Lower leg skin (tissue), 4 donors: ENCODE results near the gene MTOR. TPM values are rescaled to one million over a fixed set of nuclear protein-coding genes. Genes with fewer than 3 reads are reported as not detected.

Source experiments
- DNase-seq, 2 donors: peaks; one replicate each; pipeline ENCODE4 v3.0.0-alpha.2; 2019; ENCODE audit warnings: low spot score in 2 of 2
- H3K4me3 ChIP-seq: fragments of 200-600 bp; sonication (generic); 2 replicates; pipeline ENCODE4 v1.5.1; 2017; ENCODE audit warnings: mild to moderate bottlenecking, low read depth; ENCODE audit not compliant: poor library complexity, severe bottlenecking
- POLR2A ChIP-seq, 2 donors: fragments of 450-650 bp; IDR thresholded peaks; one replicate each; pipeline ENCODE4 v1.6.1; 2016 to 2017; ENCODE audit warnings: antibody characterized with exemption in 2 of 2, mild to moderate bottlenecking in 1 of 2, moderate library complexity in 1 of 2
- WGBS, 2 donors: methylation state at CpG; one replicate each; pipeline ENCODE4 v1.1.5; 2018; 5-methylcytosine and 5-hydroxymethylcytosine counted together
- intact Hi-C: fragments of 100-400 bp; cut with DNase I; formaldehyde crosslinking; loops from one replicate; pipeline ENCODE4 v1.15.0; 2023; ENCODE audit warnings: low total_unique reads
- total RNA-seq, 4 donors: library from RNA; depleted of rRNA; stranded (reverse); fragments of >200 nt; gene quantifications; one replicate each; pipeline ENCODE4 v1.1.0, GENCODE V29; 2016
- TF ChIP-seq, protein P1 (sequence below), 3 donors: fragments of 450-650 bp; IDR thresholded peaks; one replicate each; pipeline ENCODE4 v1.5.1; 2016; ENCODE audit warnings: antibody characterized with exemption in 3 of 3, mild to moderate bottlenecking in 3 of 3, moderate library complexity in 2 of 3

The MTOR gene
- total RNA-seq, 4 donors from 2014 or later, result 28.7 to 31.5 (median 29.7) TPM

DNA sequence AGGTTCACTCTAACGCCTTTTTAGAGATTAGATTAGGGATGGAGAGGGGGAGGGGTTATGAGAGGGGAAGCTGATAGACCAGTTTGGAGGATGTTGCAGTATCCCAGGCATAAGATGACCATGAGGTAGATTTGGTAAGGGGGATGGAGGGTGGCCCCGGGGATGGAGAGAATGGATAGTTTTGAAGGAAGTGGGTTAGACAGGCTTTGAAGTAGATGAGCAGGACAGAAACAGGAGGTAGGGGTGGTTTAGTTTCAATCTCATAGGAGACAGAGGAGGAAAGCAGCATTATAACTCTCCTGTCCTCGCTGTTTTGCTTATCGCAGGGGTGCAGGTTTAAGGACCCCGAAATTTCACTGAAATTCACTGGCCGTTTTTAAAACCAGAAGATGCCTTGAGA lies 22.4 kb upstream of the MTOR start:
- no peak overlapping the region for H3K4me3 ChIP-seq
- WGBS, 2 donors, result 92 to 93% methylated on average over 6 of the region's 6 CpGs
- intact Hi-C loops, result no loop called here
- TF ChIP-seq, protein P1, sequence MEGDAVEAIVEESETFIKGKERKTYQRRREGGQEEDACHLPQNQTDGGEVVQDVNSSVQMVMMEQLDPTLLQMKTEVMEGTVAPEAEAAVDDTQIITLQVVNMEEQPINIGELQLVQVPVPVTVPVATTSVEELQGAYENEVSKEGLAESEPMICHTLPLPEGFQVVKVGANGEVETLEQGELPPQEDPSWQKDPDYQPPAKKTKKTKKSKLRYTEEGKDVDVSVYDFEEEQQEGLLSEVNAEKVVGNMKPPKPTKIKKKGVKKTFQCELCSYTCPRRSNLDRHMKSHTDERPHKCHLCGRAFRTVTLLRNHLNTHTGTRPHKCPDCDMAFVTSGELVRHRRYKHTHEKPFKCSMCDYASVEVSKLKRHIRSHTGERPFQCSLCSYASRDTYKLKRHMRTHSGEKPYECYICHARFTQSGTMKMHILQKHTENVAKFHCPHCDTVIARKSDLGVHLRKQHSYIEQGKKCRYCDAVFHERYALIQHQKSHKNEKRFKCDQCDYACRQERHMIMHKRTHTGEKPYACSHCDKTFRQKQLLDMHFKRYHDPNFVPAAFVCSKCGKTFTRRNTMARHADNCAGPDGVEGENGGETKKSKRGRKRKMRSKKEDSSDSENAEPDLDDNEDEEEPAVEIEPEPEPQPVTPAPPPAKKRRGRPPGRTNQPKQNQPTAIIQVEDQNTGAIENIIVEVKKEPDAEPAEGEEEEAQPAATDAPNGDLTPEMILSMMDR (IDR thresholded peaks at IDR 0.05), result no peak
- TF ChIP-seq POLR2A (IDR thresholded peaks at IDR 0.05), result no peak
- DNase-seq, result no peak

GRCh38 chr1:11283151-11283550 lies 20.8 kb upstream of the MTOR start:
- 94 to 97% methylated on average over 6 of the region's 6 CpGs for WGBS, 2 donors
- no peak overlapping the region for H3K4me3 ChIP-seq
- DNase-seq, result no peak
- TF ChIP-seq POLR2A (IDR thresholded peaks at IDR 0.05), result no peak
- TF ChIP-seq, protein P1 (IDR thresholded peaks at IDR 0.05), result no peak
- intact Hi-C loops, result no loop called here

DNA sequence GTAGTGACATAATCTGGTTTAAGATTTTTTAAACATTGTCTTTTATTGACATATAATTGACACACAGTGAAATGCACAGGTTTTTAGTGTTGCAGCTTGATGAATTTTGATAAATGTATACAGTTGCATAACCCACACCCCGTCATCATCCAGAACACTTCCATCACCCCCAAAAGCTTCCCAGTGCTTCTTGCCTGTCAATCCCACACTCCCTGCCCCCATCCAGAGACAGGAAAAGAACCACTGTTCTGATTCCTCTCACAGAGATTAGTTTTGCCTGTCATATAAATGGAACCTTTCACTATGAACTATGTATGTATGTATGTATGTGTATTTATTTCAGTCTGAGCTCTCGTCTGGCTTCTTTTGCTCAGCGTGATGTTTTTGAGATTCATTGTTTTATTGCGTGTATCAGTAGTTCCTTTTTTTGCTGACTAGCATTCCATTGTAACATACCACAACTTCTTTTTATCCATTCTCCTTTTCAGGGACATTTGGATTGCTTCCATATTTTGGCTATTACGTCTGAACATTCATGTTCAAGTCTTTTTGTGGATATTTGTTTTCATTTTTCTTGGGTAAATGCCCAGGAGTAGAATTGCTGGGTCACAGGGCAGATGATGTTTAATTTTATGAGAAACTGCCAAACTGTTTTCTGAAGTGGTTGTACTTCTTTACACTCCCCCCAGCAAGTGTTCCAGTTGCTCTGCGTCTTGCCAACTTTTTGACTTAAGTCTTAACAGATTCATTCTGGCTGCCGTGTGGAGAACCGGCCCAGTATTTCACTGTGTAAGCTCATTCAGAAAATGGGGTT lies 19.4 kb upstream of the MTOR start:
- intact Hi-C loops, result no loop called here
- DNase-seq, result no peak

GRCh38 chr1:11280719-11281376 lies 18.5 kb upstream of the MTOR start:
- WGBS, 2 donors, result 82 to 87% methylated on average over 4 of the region's 4 CpGs
- DNase-seq, result no peak
- intact Hi-C loops, result no loop called here

More for the DNA sequence above, 19.4 kb upstream of the MTOR start:
- TF ChIP-seq, protein P1 (IDR thresholded peaks at IDR 0.05), result no peak
- TF ChIP-seq POLR2A (IDR thresholded peaks at IDR 0.05), result no peak
- WGBS, 2 donors, result 55 to 60% methylated on average over 8 of the region's 8 CpGs
- H3K4me3 ChIP-seq, result no peak overlapping the region

DNA sequence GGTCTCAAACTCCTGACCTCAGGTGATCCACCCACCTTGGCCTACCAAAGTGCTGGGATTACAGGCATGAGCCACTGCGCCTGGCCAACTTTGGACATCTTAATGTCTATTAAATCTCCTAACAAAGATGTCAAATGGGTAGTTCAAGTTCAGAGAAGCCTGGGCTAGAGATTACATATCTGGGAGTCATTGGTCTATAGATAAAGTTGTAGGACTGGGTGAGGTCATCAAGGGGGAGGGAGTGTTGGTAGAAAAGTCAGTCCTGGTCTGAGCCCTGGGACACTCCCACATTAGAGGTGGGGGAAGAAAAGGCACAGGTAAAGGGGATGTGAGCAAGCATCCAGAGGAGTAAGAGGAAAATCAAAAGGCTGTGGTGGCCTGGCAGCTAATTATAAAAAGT lies 17.3 kb upstream of the MTOR start:
- H3K4me3 ChIP-seq, result no peak overlapping the region
- intact Hi-C loops, result no loop called here
- TF ChIP-seq, protein P1 (IDR thresholded peaks at IDR 0.05), result no peak
- TF ChIP-seq POLR2A (IDR thresholded peaks at IDR 0.05), result no peak
- 100% methylated on average over 1 of the region's 1 CpG for WGBS, 2 donors
- no peak for DNase-seq

More at GRCh38 chr1:11280719-11281376, 18.5 kb upstream of the MTOR start:
- no peak overlapping the region for H3K4me3 ChIP-seq
- no peak for TF ChIP-seq POLR2A (IDR thresholded peaks at IDR 0.05)
- TF ChIP-seq, protein P1 (IDR thresholded peaks at IDR 0.05), result no peak
